Measurements from ENCODE around the gene MKNK1.

MKNK1 gene

GRCh38 chr1:46510998-46511365 lies 93.1 kb downstream of the MKNK1 start:
- CTCF ChIA-PET, result interaction anchor here (0.5 kb wide), 1 partner anchor 665 kb away, joined by 3 read pairs; no protein-coding TSS in a partner anchor

More at GRCh38 chr1:46510998-46511365, 93.1 kb downstream of the MKNK1 start:
- Histone ChIP-seq H3K27ac (ENCODE audit: extremely low read depth, low read depth, low read length) (no peak overlapping the region), H3K4me3 (ENCODE audit: low read depth, low read length) (no peak overlapping the region), H3K4me1 (ENCODE audit: control insufficient read depth, insufficient read depth, low read length) (no peaks in the 10 kb centered on the region), H3K36me3 (ENCODE audit: control insufficient read depth in 2 of 2, insufficient read depth in 1 of 2, low read length in 2 of 2) (no peaks in the 10 kb centered on the region), H3K9me3 (ENCODE audit: control insufficient read depth, insufficient read depth, low read depth, low read length) (no peaks in the 10 kb centered on the region)
- no peak for TF ChIP-seq ZNF624 (tag by site-specific recombination; IDR thresholded peaks at IDR 0.05)
- TF ChIP-seq TSHZ1 (tag by site-specific recombination; IDR thresholded peaks at IDR 0.05; ENCODE audit: borderline replicate concordance), result no peak
- no peak for TF ChIP-seq ZNF571 (tag by site-specific recombination; IDR thresholded peaks at IDR 0.05)
- no peak for TF ChIP-seq ZFP3 (tag by site-specific recombination; IDR thresholded peaks at IDR 0.05; ENCODE audit: low read depth)
- no peak for TF ChIP-seq SP2 (tag by site-specific recombination; IDR thresholded peaks at IDR 0.05)
- no peak for TF ChIP-seq ZNF175 (tag by site-specific recombination; IDR thresholded peaks at IDR 0.05)
- no peak for TF ChIP-seq ZNF549 (tag by site-specific recombination; IDR thresholded peaks at IDR 0.05)
- TF ChIP-seq ZNF112 (tag by site-specific recombination; IDR thresholded peaks at IDR 0.05), result no peak
- no peak for TF ChIP-seq KLF9 (tag by site-specific recombination; IDR thresholded peaks at IDR 0.05; ENCODE audit: low read depth)
- no peak for TF ChIP-seq ZNF398 (tag by site-specific recombination; IDR thresholded peaks at IDR 0.05)
- no peak for TF ChIP-seq OSR2 (tag by site-specific recombination; IDR thresholded peaks at IDR 0.05)
- TF ChIP-seq ZNF423 (tag by site-specific recombination; IDR thresholded peaks at IDR 0.05), result no peak
- TF ChIP-seq ZBTB26 (tag by site-specific recombination; optimal IDR thresholded peaks at IDR 0.05), result no peak
- no peak for TF ChIP-seq TRIM28 (IDR thresholded peaks at IDR 0.05; ENCODE audit: borderline replicate concordance, low read length)
- TF ChIP-seq KLF1 (tag by site-specific recombination; IDR thresholded peaks at IDR 0.05), result no peak
- no peak for TF ChIP-seq ATF2 (tag by site-specific recombination; IDR thresholded peaks at IDR 0.05; ENCODE audit: low read depth)
- TF ChIP-seq ZSCAN23 (tag by site-specific recombination; IDR thresholded peaks at IDR 0.05), result no peak
- POLR2A ChIA-PET, result interaction anchor here (0.6 kb wide), 2 partner anchors 15 to 287 kb away, joined by 3 to 5 read pairs; no protein-coding TSS in a partner anchor

Measured in HEK293 (cell line).